ENCODE results near the gene BIN2. TPM values are rescaled to one million over a fixed set of nuclear protein-coding genes. Genes with fewer than 3 reads are reported as not detected.

BIN2 gene
- total and polyA plus RNA-seq, 9 of the 15 experiments (the other 6 are each of a cell fraction or from before 2014, with no cell fraction given): 0.04 to 0.39 (median 0.25) TPM; not detected in 1

DNA sequence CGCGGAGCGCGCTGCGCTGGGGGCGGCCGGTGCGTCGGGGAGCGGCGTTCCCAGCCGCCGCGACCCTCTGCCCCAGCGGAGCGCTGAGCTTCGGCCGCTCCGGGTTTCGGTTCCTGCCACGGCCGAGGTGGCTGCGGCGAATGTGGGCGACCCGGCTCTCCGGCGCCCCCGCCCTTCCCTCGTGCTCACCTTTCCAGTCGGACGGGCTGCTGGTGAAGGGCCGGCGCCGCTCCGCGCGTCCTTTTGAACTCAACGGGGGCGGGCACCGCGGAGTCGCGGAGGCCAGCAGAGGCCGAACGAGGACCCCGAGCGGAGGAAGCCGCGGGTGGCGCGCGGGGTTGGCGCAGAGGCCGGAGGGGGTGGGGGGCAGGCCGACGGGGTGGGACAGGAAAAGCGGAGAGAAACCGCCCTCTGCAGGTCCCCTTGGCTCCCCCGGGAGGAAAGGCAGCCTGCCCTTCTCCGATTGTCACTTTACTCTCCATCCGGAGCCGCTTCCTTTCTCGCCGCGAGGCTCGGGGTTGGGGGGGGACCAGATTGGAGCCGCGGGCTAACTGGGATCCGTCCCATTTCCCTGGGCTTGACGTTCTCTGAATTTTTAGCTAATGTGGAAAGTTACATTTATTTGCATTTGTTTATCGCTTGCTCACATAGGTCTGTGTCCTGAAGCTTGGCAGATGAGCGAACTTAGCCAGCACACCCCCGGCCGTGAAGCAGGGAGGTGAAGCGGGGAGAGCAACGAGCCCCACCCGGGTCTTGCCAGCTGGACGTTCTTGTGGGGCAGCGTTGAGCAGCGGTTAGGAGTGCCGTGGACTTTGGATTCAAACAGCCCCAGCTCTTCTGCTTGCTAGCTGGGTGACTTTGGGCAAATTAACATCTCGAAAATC, 53.7 kb downstream of the BIN2 start, which contains the start of gene SMAGP (continued):
- TF ChIP-seq CBFA2T3 (IDR thresholded peaks at IDR 0.05): no peak
- TF ChIP-seq U2AF1 (optimal IDR thresholded peaks at IDR 0.05; ENCODE audit: low read depth, low read length): no peak
- no peak for TF ChIP-seq SIN3A (IDR thresholded peaks at IDR 0.05; ENCODE audit: borderline replicate concordance in 2 of 2, control insufficient read depth in 1 of 2, low read depth in 2 of 2, low read length in 2 of 2)
- TF ChIP-seq, protein P1, sequence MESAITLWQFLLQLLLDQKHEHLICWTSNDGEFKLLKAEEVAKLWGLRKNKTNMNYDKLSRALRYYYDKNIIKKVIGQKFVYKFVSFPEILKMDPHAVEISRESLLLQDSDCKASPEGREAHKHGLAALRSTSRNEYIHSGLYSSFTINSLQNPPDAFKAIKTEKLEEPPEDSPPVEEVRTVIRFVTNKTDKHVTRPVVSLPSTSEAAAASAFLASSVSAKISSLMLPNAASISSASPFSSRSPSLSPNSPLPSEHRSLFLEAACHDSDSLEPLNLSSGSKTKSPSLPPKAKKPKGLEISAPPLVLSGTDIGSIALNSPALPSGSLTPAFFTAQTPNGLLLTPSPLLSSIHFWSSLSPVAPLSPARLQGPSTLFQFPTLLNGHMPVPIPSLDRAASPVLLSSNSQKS (CRISPR knock-in tag; IDR thresholded peaks at IDR 0.05): no peak
- no peak for TF ChIP-seq ZNF764 (CRISPR knock-in tag; IDR thresholded peaks at IDR 0.05; ENCODE audit: low read depth)
- TF ChIP-seq, protein P2, sequence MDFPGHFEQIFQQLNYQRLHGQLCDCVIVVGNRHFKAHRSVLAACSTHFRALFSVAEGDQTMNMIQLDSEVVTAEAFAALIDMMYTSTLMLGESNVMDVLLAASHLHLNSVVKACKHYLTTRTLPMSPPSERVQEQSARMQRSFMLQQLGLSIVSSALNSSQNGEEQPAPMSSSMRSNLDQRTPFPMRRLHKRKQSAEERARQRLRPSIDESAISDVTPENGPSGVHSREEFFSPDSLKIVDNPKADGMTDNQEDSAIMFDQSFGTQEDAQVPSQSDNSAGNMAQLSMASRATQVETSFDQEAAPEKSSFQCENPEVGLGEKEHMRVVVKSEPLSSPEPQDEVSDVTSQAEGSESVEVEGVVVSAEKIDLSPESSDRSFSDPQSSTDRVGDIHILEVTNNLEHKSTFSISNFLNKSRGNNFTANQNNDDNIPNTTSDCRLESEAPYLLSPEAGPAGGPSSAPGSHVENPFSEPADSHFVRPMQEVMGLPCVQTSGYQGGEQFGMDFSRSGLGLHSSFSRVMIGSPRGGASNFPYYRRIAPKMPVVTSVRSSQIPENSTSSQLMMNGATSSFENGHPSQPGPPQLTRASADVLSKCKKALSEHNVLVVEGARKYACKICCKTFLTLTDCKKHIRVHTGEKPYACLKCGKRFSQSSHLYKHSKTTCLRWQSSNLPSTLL (IDR thresholded peaks at IDR 0.05): no peak
- TF ChIP-seq, protein P3, sequence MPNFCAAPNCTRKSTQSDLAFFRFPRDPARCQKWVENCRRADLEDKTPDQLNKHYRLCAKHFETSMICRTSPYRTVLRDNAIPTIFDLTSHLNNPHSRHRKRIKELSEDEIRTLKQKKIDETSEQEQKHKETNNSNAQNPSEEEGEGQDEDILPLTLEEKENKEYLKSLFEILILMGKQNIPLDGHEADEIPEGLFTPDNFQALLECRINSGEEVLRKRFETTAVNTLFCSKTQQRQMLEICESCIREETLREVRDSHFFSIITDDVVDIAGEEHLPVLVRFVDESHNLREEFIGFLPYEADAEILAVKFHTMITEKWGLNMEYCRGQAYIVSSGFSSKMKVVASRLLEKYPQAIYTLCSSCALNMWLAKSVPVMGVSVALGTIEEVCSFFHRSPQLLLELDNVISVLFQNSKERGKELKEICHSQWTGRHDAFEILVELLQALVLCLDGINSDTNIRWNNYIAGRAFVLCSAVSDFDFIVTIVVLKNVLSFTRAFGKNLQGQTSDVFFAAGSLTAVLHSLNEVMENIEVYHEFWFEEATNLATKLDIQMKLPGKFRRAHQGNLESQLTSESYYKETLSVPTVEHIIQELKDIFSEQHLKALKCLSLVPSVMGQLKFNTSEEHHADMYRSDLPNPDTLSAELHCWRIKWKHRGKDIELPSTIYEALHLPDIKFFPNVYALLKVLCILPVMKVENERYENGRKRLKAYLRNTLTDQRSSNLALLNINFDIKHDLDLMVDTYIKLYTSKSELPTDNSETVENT (CRISPR knock-in tag; IDR thresholded peaks at IDR 0.05): no peak
- TF ChIP-seq SIX5 (IDR thresholded peaks at IDR 0.05; ENCODE audit: borderline replicate concordance in 1 of 2, insufficient read depth in 1 of 2, low read depth in 1 of 2, low read length in 2 of 2): no peak
- no peak for TF ChIP-seq ZNF830 (CRISPR knock-in tag; IDR thresholded peaks at IDR 0.05)
- no peak for TF ChIP-seq TBL1XR1 (IDR thresholded peaks at IDR 0.05; ENCODE audit: low read length in 2 of 2)
- TF ChIP-seq, protein P4, sequence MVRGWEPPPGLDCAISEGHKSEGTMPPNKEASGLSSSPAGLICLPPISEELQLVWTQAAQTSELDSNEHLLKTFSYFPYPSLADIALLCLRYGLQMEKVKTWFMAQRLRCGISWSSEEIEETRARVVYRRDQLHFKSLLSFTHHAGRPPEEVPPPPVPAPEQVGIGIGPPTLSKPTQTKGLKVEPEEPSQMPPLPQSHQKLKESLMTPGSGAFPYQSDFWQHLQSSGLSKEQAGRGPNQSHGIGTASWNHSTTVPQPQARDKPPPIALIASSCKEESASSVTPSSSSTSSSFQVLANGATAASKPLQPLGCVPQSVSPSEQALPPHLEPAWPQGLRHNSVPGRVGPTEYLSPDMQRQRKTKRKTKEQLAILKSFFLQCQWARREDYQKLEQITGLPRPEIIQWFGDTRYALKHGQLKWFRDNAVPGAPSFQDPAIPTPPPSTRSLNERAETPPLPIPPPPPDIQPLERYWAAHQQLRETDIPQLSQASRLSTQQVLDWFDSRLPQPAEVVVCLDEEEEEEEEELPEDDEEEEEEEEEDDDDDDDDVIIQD (CRISPR knock-in tag; IDR thresholded peaks at IDR 0.05): no peak
- no peak for TF ChIP-seq ZNF133 (CRISPR knock-in tag; IDR thresholded peaks at IDR 0.05)
- TF ChIP-seq, protein P5, sequence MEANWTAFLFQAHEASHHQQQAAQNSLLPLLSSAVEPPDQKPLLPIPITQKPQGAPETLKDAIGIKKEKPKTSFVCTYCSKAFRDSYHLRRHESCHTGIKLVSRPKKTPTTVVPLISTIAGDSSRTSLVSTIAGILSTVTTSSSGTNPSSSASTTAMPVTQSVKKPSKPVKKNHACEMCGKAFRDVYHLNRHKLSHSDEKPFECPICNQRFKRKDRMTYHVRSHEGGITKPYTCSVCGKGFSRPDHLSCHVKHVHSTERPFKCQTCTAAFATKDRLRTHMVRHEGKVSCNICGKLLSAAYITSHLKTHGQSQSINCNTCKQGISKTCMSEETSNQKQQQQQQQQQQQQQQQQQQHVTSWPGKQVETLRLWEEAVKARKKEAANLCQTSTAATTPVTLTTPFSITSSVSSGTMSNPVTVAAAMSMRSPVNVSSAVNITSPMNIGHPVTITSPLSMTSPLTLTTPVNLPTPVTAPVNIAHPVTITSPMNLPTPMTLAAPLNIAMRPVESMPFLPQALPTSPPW (CRISPR knock-in tag; IDR thresholded peaks at IDR 0.05): peak; percentile 83
- no peak for TF ChIP-seq KDM5B (IDR thresholded peaks at IDR 0.05; ENCODE audit: insufficient replicate concordance, low read depth, low read length)
- no peak for TF ChIP-seq ZNF140 (CRISPR knock-in tag; IDR thresholded peaks at IDR 0.05)
- TF ChIP-seq CBX8 (IDR thresholded peaks at IDR 0.05; ENCODE audit: borderline replicate concordance, extremely low read depth, low read depth, low read length, poor library complexity, severe bottlenecking): no peak
- TF ChIP-seq ZNF444 (CRISPR knock-in tag; IDR thresholded peaks at IDR 0.05): no peak

Data from K562 (cell line).